Stimulated activated CD8-positive, alpha-beta memory T cell treated with anti-CD3 and anti-CD28 coated beads, Interleukin-7, amount 100 ng/mL, for 24 hours (primary cell): ENCODE results near the gene CFAP65.
A peak's percentile ranks its signal among the peaks of the same experiment; 100 is the strongest.

Experiments
- DNase-seq: peaks from one replicate; pipeline ENCODE4 v3.0.0-alpha.2; 2020; ENCODE audit warnings: low read depth

The CFAP65 gene

DNA sequence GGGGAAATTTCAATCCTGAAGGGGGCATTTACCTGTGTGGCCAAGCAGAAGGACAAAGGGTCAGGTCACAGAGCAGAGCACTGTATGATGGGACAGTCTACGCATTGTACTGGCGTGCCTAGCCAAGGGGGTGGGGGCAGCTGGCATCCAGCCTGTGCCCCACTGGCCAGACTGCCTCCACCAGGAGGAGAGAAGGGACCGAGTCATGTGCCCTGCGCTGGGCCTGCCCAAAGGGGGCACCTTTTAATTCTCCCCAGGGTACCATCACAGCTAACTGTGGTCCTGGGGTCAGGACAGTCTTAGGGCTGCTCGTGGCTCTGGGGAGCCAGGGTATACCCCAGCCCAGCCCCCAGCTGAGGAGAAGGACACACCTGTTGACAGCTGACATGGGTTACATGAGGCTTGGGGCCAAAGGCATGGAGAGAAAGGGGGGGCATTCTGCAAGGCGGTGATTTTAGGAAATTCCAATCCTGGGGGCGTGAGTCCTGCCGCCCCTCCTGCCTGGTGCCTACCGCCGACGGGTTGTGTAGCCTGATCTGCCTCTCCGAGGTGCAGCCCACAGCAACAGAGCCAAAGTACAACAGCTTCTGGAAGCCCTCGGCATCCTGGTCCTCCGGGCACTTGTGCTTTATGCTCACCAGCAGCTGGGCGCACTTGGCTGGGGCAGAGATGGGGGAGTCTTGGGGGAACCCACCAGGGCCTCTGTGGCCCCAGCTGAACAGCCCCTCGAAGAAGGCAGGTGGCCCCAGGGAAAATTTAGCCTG lies 11.0 kb downstream of the CFAP65 start:
- no peak for DNase-seq

DNA sequence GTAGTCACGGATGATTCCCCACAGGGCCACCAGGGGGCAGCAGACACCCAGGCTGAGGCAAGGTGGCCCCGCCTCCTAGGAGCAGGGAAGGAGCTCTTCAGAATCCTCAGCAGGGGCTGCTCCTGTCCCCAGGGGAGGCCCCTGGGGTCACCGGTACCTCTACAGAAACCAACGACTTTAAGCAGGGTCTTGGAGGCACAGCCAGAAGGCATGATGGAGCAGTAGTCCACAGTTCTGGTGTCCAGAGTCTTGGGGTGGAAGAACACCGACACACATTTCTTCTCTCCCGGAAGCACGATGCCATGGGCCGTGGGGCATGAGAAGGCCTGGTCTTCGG lies 11.5 kb downstream of the CFAP65 start:
- peak; percentile 47 for DNase-seq

DNA sequence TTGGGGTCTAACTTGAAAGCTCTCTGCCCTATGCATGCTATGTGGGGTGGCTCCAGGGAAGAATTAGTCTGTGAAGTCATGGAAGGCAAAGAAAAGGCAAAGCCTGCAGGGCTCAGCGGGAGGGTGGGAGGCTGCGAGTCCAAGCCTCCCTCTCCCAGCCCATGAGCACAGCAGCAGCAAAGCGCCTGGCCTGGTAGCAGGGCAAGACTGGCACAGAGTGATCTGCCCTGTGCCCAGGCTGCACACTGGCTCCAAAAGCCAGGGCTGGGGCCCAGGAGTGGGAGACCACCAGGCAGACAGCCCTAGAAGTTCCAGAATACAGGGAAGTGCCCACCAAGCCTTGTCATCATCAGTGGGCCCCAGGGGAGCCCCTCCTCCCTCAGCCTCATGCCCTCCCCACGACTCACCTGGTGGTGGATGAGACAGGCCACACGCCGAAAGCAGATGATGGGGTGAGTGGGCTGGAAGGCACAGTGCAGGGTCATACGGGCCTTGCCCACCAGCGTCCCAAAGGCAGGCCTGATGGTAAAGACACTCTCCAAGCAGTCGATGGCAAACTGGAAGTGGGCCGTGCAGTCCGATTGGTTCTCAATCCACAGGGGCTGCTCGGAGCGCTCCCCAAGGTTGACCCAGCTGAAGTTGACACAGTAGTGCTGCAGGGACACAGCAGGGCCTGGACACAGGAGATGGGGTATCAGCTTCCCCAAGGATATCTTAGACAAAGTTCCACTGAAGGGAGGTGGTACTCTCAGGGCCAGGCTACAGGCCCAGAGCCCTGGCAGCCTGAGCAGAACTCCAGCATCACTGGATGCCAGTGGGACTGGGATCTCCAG lies 12.1 kb downstream of the CFAP65 start:
- DNase-seq = no peak

DNA sequence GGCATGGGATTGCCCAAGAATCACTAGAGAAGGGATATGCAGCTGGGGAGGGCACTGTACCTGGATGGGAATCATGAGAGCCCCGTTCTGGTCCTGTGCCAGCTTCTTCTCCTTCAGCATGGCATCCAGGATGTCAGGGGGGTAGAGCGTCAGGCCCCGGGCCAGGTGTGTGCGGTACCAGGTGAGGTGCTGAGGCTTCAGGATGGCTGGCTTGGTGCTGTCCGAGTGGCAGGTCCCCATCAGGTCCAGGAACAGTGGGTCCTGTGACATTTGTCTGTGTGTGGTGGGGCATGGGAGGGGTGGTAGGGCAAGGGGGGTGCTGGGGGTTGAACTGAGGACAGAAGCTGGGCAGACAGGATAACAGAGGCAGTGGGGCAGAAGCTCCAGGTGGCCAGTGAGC lies 13.2 kb downstream of the CFAP65 start:
- no peak for DNase-seq

DNA sequence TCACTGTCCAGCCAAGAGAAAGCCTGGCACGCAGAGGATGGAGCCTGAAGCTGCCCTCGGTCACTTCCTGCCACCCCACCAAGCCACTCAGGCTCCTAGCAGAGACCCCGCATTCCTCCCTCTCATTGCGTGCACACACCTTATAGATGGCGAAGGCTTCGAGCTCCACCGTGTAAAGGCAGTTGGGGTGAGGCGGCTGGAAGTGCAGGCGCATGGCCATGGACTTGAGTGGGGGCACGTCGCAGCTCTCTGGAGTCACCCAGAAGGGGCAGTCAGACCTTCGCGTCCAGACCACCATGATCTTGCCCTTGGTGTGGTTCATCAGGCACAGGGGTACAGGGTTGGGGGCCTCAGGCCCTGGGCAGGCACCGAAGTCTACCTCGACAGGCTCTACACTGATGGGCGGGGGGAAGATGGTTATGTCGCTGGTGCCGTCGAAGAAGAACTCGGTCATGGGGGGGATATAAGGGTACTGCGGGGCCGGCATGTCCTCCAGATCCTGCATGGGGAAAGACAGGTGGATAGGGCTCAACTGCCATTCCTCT lies 13.7 kb downstream of the CFAP65 start:
- no peak for DNase-seq

DNA sequence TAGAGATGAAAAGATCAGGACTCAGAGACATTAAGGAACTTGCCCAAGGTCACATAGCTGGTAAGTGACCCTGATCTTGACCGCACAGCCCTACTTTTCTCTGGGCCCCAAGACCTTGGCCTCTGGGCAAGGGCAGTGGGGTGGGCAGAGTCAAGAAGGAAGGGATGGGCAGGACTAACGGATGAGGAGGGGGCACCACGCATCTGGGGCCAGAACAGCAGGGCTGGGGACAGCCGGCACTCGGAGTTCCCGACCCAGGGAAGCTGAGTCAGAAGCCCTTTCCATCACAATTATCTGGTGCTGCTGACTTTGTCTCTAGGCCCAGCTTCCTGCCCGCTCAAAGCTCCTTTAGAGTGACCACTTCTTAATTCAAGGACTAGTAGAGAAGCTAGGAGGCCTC lies 14.4 kb downstream of the CFAP65 start:
- no peak for DNase-seq

DNA sequence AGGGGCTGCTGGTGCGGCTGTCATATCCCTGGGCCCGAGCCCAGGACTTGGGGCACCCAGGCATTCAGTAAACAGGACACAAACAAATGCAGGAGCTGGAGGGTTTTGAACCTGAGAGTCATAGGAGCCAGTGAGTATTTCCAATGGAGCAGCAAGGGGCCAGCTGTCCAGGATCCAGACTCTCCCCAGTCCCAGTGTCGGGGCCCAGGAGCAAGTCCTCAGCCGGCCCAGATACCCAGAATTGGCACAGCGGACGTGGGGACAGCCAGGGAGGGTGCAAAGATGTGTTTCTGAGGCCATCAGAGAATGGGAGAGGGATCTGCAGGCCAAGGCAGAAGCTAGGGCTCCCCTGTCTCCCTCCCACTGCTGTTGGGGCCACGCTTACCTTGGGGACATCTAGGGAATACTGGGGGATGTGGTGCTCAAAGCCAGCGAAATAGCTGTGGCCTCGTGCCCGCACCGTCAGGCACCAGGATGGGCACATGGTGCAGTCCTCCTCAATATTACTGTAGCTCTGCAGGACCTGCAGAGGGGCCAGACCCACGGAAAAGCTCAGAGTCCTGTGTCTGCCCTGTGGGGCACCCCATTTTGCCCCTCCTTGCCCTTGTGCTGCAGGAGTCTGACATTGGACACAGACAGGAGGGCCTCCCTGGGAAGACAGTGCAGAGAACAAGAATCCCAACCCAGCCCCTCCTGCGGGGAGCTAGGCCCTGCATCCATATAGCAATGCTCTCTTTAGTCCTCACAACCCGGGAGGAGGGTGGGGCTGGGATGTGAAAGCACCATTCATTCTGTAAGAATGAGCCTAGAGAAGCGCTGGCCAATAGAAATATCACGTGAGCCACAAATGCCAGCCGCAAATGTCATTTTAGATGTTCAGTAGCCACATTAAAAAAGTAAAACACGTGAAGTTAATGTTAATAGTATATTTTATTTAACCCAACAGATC lies 15.4 kb downstream of the CFAP65 start:
- DNase-seq = no peak

DNA sequence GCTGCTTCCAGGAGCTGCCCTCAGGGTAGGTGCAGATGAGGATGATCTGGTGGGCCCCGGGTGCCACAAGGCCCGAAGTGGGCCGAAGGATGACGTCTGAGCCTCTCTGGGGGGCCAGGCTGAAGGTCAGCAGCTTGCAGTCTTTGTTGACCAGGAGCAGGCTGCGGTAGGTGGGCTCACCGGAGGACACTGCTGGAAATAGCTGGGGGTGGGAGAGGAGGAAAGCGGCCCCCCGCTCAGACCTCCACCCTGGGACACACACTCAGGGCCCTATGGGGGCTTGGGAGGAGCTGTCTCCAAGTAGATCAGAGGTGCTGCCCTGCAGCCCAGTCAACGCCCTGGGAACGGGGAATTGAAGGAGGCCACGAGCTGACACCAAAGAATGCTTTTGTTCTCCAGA lies 17.3 kb downstream of the CFAP65 start:
- DNase-seq = no peak

DNA sequence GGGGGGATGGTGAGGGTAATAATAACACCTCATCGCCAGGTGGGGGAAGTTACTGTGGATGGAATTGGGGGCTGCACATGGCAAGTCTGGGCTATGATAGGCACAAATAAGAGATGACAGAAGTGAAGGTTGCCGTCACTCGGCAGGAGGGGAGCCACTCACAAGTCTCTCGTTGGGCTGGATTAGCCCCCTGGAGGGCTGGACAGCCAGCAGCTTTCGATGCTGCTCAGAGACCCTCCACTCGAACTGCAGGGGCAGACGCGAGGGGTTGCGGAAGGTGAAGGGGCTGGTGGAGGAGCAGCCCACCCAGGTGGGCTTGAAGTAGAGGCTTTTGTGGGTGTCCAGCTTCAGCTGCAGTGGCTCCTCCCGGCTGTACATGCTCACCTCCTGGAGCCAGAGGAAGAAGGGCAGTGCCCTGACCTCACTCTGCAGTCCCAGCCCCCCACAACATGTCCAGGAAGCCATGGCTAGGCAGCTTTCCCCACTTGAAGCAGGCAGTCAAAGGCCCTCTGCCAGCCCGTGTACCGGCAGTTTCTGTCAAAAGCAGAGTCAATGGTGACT lies 18.2 kb downstream of the CFAP65 start:
- DNase-seq = no peak

DNA sequence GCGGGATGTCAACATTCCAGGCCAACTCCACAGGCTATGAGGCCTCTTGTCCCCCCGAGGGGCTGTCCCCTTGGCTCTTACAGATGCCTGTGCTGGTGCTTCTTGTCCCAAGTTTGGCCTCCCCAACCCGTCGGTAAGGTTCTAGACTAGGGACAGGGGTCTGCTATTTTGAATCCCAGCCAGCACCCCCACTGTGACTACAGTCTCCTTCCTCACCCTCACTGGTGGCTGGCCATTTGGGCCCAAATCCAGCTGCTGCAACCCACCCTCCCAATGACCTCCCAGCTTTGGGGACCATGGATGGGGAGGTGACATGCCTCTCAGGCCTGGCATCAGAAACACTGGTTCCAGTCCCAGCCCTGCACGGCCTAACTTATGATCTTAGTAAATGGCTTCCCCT lies 18.7 kb downstream of the CFAP65 start:
- no peak for DNase-seq

DNA sequence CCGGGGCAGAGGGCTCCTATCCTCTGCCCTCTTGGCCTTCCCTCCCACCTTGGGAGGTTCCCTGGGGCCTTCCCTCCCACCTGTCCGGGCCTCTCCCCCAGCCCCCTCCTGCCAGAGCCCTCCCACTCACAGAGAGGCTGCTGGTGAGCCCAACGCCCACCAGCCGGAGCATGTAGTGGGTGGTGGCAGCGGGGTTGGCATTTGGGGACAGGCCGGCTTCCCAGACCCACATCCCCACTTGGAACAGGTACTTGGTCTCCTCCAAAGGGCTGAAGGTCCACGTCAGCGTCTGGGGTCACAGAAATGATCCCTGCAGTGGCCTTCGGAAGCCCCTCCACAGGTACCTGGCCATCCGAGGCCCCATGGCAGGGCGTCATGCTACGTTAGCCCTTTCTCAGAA lies 19.3 kb downstream of the CFAP65 start:
- DNase-seq = no peak

DNA sequence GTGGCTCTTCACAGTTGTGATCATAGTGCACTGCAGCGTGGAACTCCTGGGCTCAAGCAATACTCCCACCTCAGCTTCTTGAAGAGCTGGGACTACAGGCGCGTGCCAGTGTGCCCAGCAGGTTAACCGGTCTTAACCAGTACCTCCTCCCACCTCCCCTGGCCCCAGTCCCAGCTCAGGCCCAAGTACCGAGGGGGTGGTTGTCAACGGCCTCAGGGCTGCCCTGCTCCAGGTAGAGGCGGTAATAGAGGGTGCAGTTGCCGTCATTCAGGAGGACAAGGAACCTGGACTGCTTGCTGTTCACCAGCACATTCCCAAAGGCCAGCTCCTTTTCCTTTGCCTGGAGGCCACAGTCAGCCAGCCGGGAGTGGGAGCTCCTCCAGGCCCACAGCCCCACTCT lies 19.7 kb downstream of the CFAP65 start:
- no peak for DNase-seq

DNA sequence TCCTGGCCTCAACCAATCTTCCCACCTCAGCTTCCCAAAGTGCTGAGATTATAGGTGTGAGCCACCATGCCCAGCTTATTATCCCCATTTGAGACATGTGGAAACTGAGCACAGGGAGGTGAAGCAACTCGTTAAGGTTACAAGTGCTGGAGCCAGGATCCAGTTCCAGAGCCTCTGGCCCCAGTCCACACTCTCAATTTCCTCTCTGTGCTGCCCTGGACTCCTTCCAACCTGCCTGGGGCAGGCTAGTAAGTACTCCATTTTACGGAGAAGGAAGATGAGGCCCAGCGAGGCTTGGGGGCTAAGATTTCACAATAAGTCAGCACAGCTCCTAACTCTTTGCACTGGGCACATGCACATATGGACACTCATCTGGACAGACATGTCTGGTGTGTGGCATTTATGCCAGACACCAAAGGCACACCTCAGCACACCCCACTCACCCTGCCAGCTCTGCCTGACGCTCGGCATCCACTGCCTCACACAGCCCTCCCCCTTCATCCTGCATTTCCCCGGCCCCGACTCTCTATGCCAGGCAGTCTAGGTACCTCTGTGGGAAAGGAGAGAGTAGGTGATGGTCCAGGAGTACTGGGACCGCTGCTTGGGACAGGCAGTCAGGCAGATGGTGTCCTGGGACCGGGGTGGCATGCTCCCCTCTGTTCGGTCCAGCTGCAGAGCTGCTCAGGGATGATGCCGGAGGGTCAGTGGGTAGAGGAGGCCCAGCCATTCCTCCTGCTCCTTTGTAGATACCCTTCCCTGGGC lies 20.5 kb downstream of the CFAP65 start:
- no peak for DNase-seq

DNA sequence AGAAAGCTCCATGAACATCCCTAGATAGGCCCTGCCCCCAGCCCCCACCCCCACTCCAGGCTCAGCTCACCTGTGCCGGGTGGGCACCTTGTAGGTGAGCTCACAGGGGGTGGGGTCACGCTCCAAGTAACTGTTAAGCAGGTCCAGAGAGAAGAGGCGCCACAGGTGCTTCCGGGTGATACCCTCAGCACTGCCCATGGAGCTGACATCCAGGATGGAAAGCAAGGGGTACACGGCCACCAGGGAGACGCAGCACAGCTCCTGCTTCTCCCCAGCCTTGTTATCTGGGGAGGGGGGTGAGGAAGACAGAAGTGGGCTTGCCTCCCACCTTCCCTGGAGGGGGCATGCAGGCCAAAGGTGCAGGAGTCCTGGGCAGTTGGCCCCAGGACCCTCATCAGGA lies 21.9 kb downstream of the CFAP65 start:
- no peak for DNase-seq

DNA sequence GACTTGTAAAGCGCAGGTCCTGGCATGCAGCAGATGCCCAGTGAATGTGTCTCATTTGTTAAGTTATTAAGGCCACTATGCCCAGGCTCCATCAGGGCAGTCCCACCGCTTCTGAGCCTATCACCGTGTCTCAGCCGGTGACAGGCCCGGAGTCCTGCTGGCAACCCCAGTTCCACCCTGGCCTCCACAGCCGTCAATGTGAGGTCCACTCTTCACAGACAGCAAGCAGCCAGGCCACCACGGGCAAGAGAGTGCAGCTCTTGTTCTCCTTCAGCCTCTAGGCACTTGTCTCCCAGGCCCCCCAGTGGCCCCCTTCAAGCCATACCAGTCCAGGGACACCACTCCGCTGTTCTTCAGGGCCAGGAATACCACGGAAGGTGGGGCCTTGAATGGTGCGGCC lies 22.6 kb downstream of the CFAP65 start:
- DNase-seq = no peak

DNA sequence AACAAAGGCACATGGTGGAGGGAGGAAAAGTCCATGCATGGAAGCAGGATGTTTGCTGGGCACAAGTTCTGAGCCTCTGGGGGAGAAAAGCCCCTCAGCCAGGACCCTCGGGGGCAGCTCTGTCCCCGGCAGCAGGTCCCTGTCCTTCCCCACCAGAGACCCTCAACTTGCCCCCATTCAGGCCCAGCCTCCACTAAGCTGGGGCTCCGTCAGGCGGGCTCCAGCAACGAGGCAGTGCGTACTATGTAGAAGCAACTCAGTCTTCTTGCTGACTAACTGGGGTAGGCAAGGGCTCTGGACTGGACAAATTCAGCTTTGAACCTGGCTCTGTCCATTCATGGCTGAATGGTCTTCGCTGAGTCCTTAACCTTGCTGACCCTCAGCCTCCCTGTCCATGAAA lies 23.0 kb downstream of the CFAP65 start:
- no peak for DNase-seq

DNA sequence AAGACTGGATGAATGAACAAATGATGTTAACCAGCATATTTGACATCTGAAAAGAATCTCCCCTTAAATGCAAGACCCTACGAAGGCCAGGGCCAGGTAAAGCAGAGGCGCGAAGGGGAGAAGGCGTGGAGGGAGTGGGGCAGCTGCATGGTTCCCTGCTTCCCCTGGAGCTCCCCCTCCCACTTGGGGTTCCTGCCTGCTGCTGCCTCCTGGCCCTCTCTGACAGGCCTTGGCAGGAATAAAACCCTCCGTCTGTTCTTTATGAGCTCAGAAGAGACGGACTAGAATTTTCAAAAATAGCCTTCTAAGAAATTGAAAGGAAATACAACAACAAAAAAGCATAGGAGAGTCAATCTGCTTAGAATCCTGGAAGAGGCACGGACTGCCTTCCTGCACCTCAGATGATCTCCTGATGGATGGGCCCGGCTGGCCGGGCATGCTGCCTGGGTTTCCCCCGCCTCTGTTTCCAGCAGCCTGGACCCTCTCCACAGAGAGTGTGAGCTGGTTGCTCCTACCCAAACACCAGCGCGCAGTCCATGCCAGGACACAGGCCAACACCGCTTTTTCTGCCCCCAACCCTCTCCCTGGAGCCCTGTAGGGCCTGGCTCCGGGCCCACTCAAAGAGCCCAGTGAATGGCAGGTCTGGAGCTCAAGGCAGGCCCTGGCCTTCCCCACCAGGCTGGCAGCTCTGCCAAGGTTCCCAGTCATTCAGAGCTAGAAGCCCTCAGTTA lies 23.9 kb downstream of the CFAP65 start:
- DNase-seq = no peak

DNA sequence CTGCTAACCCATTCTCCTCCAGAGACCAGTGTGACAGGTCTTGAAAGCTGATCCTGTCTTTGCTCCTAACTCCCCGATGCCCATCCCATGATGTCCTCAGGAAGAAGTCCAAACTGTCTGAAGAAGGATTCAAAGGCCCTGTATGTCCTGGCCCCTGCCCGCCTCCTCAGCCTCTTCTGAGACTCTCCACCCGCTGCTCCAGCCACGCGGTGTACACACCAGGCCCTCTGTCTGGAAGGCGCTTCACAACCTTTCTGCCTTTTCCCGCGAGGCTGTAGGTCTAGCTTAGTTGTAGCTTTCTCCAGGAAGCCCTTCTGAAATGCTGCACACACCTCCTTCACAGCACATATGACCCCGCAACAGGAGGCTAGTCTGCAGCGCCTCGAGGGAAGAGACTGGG lies 24.6 kb downstream of the CFAP65 start:
- DNase-seq = no peak

DNA sequence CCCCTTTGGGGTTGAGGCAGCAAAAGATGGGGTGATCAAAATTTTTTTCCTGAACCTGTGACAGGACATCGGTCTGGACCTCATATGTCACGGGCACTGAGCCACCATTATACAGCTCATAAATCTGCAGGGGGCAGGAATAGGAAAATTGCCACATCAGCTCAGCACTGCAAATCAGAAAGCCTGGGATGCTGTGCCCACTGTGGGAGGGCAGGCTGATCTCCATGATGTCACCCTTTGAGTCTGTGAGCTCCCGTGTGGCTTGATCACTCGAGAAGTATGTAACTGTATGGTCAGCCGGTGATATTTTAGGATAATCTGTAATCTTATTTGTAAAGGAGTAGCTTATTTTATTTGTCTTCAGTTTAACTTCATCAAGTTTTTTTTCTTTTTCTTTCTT lies 30.4 kb downstream of the CFAP65 start:
- no peak for DNase-seq

DNA sequence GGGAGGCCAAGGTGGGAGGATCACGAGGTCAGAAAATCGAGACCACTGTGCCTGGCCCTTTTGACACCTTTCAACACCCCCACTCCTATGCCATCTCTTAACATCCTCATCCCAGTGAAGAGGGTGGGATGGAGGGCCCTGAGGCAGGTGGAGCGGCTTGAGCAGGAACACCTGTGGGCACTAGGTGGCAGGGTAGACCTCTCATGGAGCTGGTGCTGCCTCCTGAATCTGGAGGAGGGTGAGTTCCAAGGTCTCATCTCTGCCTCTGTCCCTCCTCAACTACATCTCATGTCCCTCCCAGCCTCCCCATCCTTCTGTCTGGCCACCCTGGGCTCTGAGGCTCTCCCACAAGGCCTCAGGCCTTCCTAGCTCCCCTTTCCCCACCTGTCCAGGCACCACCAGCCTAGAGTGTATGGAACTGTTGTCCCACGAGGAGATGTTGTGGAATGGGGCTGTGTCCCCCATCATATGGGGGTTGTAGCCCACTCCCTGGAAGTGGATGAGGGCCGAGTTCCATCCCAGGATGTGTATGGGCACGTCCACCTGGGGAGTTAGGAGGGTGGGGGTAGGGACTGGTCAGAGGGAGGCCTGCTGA lies 31.1 kb downstream of the CFAP65 start:
- DNase-seq = no peak
